IMR-90 (cell line): Measurements from ENCODE around the gene LUZP2. TPM values are rescaled to one million over a fixed set of nuclear protein-coding genes. Genes with fewer than 3 reads are reported as not detected.

Experiments used
- ATAC-seq: fragments of 200-7000 bp; cut with Tn5 transposase; 2 replicates; pipeline ENCODE4 v1.9.1; 2020; ENCODE audit warnings: low read depth, mild to moderate bottlenecking, moderate library complexity
- BruUV-seq: library from RNA; stranded (reverse); fragments of 400-500 nt; replicated peaks from 2 replicates; lab custom pipeline; 2021; lab: Mats Ljungman, UMichigan
- CTCF ChIA-PET: fragments of 300-600 bp; formaldehyde crosslinking; extraction: SDS; loops from one replicate; lab custom pipeline; 2021; ENCODE audit warnings: antibody characterized with exemption; lab: Yijun Ruan, JAX
- POLR2A ChIA-PET: fragments of 300-600 bp; sonication (Branson Sonifier 250); formaldehyde crosslinking; loops from one replicate; lab custom pipeline; 2022; ENCODE audit warnings: antibody characterized with exemption; ENCODE audit not compliant: unreplicated experiment; lab: Charles Lee
- DNase-seq: peaks from one replicate; pipeline ENCODE4 v3.0.0; 2013
- H2AFZ ChIP-seq: replicated peaks from 2 replicates; pipeline ENCODE3; 2013; ENCODE audit warnings: low read length, mild to moderate bottlenecking; ENCODE audit not compliant: poor library complexity
- H2AK5ac ChIP-seq: 2 replicates; pipeline ENCODE4 v1.6.1; 2013; ENCODE audit warnings: low read depth, low read length, inconsistent platforms
- H2AK9ac ChIP-seq: replicated peaks from 2 replicates; pipeline ENCODE3; 2013; ENCODE audit warnings: mild to moderate bottlenecking, low read depth, low read length, moderate library complexity; ENCODE audit not compliant: poor library complexity
- H2BK120ac ChIP-seq: 2 replicates; pipeline ENCODE4 v1.6.1; 2013; ENCODE audit warnings: low read depth, low read length, inconsistent platforms
- H2BK15ac ChIP-seq: 3 replicates; pipeline ENCODE4 v1.6.1; 2013; ENCODE audit warnings: low read depth, low read length, inconsistent platforms
- H2BK20ac ChIP-seq: 2 replicates; pipeline ENCODE4 v1.6.1; 2013; ENCODE audit warnings: low read depth, mild to moderate bottlenecking, inconsistent platforms, low read length, moderate library complexity
- H2BK5ac ChIP-seq: 2 replicates; pipeline ENCODE4 v1.6.1; 2013; ENCODE audit warnings: mild to moderate bottlenecking, low read depth, low read length, inconsistent platforms; ENCODE audit not compliant: poor library complexity, severe bottlenecking
- H3K14ac ChIP-seq: replicated peaks from 2 replicates; pipeline ENCODE4 v1.6.1; 2013; ENCODE audit warnings: low read depth, low read length, inconsistent platforms
- H3K18ac ChIP-seq: 2 replicates; pipeline ENCODE4 v1.6.1; 2013; ENCODE audit warnings: low read depth, low read length, control low read depth
- H3K23ac ChIP-seq: 2 replicates; pipeline ENCODE4 v1.6.1; 2013; ENCODE audit warnings: low read depth, low read length, inconsistent platforms
- H3K27ac ChIP-seq: 2 replicates; pipeline ENCODE4 v1.5.1; 2013; ENCODE audit warnings: mild to moderate bottlenecking, control low read depth, low read length; ENCODE audit not compliant: insufficient read depth
- H3K27me3 ChIP-seq: 2 replicates; pipeline ENCODE4 v1.6.1; 2013; ENCODE audit warnings: low read length; ENCODE audit not compliant: control insufficient read depth, insufficient read depth
- H3K36me3 ChIP-seq: 2 replicates; pipeline ENCODE4 v1.6.1; 2013; ENCODE audit warnings: low read length, mixed read lengths; ENCODE audit not compliant: control insufficient read depth, insufficient read depth
- H3K4ac ChIP-seq: 2 replicates; pipeline ENCODE4 v1.6.1; 2013; ENCODE audit warnings: low read depth, low read length, inconsistent platforms
- H3K4me1 ChIP-seq: 2 replicates; pipeline ENCODE4 v1.6.1; 2013; ENCODE audit warnings: low read length, mixed read lengths; ENCODE audit not compliant: control insufficient read depth, insufficient read depth
- H3K4me2 ChIP-seq: 2 replicates; pipeline ENCODE4 v1.6.1; 2013; ENCODE audit warnings: low read depth, mild to moderate bottlenecking, control low read depth, low read length, moderate library complexity
- H3K4me3 ChIP-seq: 2 replicates; pipeline ENCODE4 v1.5.1; 2013; ENCODE audit warnings: low read depth, mild to moderate bottlenecking, control low read depth, low read length, moderate library complexity; ENCODE audit not compliant: insufficient read depth
- H3K56ac ChIP-seq: 2 replicates; pipeline ENCODE4 v1.6.1; 2013; ENCODE audit warnings: low read length, inconsistent platforms; ENCODE audit not compliant: insufficient read depth; ENCODE audit errors: extremely low read depth
- H3K79me1 ChIP-seq, 2 experiments: 2 replicates each; pipeline ENCODE4 v1.6.1; 2013; ENCODE audit warnings: low read length in 2 of 2, inconsistent platforms in 1 of 2, low read depth in 1 of 2
- H3K9ac ChIP-seq: 2 replicates; pipeline ENCODE4 v1.6.1; 2013; ENCODE audit warnings: low read depth, low read length, control low read depth
- H3K9me1 ChIP-seq: 2 replicates; pipeline ENCODE4 v1.6.1; 2013; ENCODE audit warnings: low read length, inconsistent platforms; ENCODE audit not compliant: insufficient read depth
- H3K9me3 ChIP-seq: 2 replicates; pipeline ENCODE4 v1.6.1; 2013; ENCODE audit warnings: low read length; ENCODE audit not compliant: control insufficient read depth, insufficient read depth
- H4K20me1 ChIP-seq: 2 replicates; pipeline ENCODE4 v1.6.1; 2013; ENCODE audit warnings: low read length, inconsistent platforms; ENCODE audit not compliant: insufficient read depth
- H4K5ac ChIP-seq: 2 replicates; pipeline ENCODE4 v1.6.1; 2013; ENCODE audit warnings: mild to moderate bottlenecking, low read depth, low read length, control low read depth
- H4K8ac ChIP-seq, 2 experiments: 2 replicates each; pipeline ENCODE4 v1.6.1; 2013; ENCODE audit warnings: low read depth in 2 of 2, low read length in 2 of 2, control low read depth in 1 of 2, inconsistent platforms in 1 of 2
- H4K91ac ChIP-seq: 2 replicates; pipeline ENCODE4 v1.6.1; 2013; ENCODE audit warnings: low read depth, low read length, inconsistent platforms; ENCODE audit not compliant: insufficient read depth
- CEBPB ChIP-seq: IDR thresholded peaks from 2 replicates; pipeline ENCODE4 v1.6.1; 2012; ENCODE audit warnings: low read depth, low read length, improper control_type of control experiment
- CHD1 ChIP-seq: IDR thresholded peaks from 2 replicates; pipeline ENCODE4 v1.6.1; 2012; ENCODE audit warnings: low read depth, low read length, improper control_type of control experiment
- MXI1 ChIP-seq: IDR thresholded peaks from 2 replicates; pipeline ENCODE4 v1.6.1; 2012; ENCODE audit warnings: low read depth, mild to moderate bottlenecking, low read length, moderate library complexity, borderline replicate concordance
- NFE2L2 ChIP-seq: fragments of 150-350 bp; IDR thresholded peaks from 2 replicates; pipeline ENCODE4 v1.6.1; 2016; ENCODE audit warnings: low read depth, mild to moderate bottlenecking, low read length
- POLR2A ChIP-seq: IDR thresholded peaks from 2 replicates; pipeline ENCODE4 v1.6.1; 2012; ENCODE audit warnings: mild to moderate bottlenecking, low read depth, low read length
- RCOR1 ChIP-seq: IDR thresholded peaks from 2 replicates; pipeline ENCODE4 v1.6.1; 2012; ENCODE audit warnings: mild to moderate bottlenecking, low read length, improper control_type of control experiment; ENCODE audit not compliant: insufficient replicate concordance
- SMC3 ChIP-seq: fragments of 150-350 bp; IDR thresholded peaks from 2 replicates; pipeline ENCODE4 v1.6.1; 2016; ENCODE audit warnings: low read depth, mild to moderate bottlenecking, antibody characterized with exemption, low read length, moderate library complexity
- USF2 ChIP-seq: fragments of 150-350 bp; IDR thresholded peaks from 2 replicates; pipeline ENCODE4 v1.6.1; 2017; ENCODE audit warnings: mild to moderate bottlenecking, antibody characterized with exemption, low read length, low read depth
- WGBS, 2 experiments: methylation state at CpG; one replicate each; pipeline versions ENCODE4 v1.1.5 to v1.1.7; 2013; ENCODE audit warnings: missing lambda C conversion rate in 2 of 2; ENCODE audit not compliant: insufficient read length in 1 of 2; ENCODE audit errors: extremely low coverage in 2 of 2; 5-methylcytosine and 5-hydroxymethylcytosine counted together
- dilution Hi-C: fragments of 300-500 bp; cut with HindIII; formaldehyde crosslinking; loops from one replicate; pipeline ENCODE4 v1.14.3; 2018; ENCODE audit warnings: low sequenced_read_pairs; ENCODE audit not compliant: unreplicated experiment
- in situ Hi-C: fragments of 300-500 bp; cut with MboI; formaldehyde crosslinking; loops from 3 replicates; pipeline ENCODE4 v1.14.3; 2019; ENCODE audit warnings: low sequenced_read_pairs, inconsistent platforms, mixed read lengths
- intact Hi-C: fragments of 100-400 bp; cut with micrococcal nuclease; formaldehyde crosslinking; loops from 2 replicates; pipeline ENCODE4 v1.10.0; 2022
- polyA plus RNA-seq, 3 experiments: library from polyadenylated mRNA; depleted of rRNA; stranded (reverse); fragments of >200 nt; gene quantifications; 2 replicates each; pipeline ENCODE4 v1.2.3, GENCODE V29; 2012; ENCODE audit warnings: low replicate concordance in 1 of 3
- total RNA-seq: library from RNA; depleted of rRNA; stranded (reverse); fragments of >200 nt; gene quantifications from 2 replicates; pipeline ENCODE4 v1.2.3, GENCODE V29; 2012
- TF ChIP-seq, protein P1 (sequence below): fragments of 150-350 bp; IDR thresholded peaks from 2 replicates; pipeline ENCODE4 v1.6.1; 2016; ENCODE audit warnings: low read depth, mild to moderate bottlenecking, low read length, moderate library complexity, borderline replicate concordance

The LUZP2 gene
- total and polyA plus RNA-seq, 2 of the 4 experiments (the other 2 are of a cell fraction): 0.89 to 2.0 TPM

DNA sequence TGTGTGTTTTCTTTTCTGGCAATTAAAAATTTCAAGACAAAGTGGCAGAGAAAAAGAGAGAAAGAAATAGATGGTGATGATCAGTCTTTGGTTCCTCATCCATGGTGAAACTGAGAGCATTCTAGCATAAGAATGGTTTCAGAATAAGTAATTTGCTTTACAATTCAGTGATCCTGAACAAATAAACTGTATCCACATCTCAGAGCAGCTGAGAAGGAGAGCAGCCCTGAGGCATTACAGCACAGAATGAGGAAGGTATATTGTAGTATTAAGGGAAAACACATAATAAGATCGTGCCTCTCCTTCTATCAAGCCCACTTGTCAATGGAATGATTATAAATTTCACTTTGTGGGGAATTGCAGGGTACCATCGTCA is 17.4 kb downstream of the LUZP2 start:
- Histone ChIP-seq H3K23ac (no peak overlapping the region), H3K27me3 (no peaks in the 10 kb centered on the region), H3K27ac (no peak overlapping the region), H2AK5ac (no peak overlapping the region), H4K5ac (no peak overlapping the region), H3K9me3 (no peaks in the 10 kb centered on the region), H3K56ac (no peak overlapping the region), H3K9ac (no peak overlapping the region), H4K8ac (no peak overlapping the region), H4K20me1 (no peaks in the 10 kb centered on the region), H3K4ac (no peak overlapping the region), H2AK9ac (no peak overlapping the region), H2BK15ac (no peak overlapping the region), H4K91ac (no peak overlapping the region), H3K14ac (no peak overlapping the region), H3K4me3 (no peak overlapping the region), H3K18ac (no peak overlapping the region), H3K36me3 (no peaks in the 10 kb centered on the region), H3K9me1 (no peaks in the 10 kb centered on the region), H2BK120ac (no peak overlapping the region), H3K4me1 (no peaks in the 10 kb centered on the region; the same call in 1 of the 2 replicates), H3K4me2 (no peak overlapping the region), H2BK5ac (no peak overlapping the region), H2BK20ac (no peak overlapping the region), H3K79me1 (no peaks in the 10 kb centered on the region), H2AFZ (no peak overlapping the region)
- in situ Hi-C loops (loop anchor here (25.0 kb wide), 1 partner anchor 1698 kb away; no protein-coding TSS in a partner anchor), dilution Hi-C loops (no loop called here), intact Hi-C loops (loop anchor here (10.0 kb wide), 1 partner anchor 1711 kb away; no protein-coding TSS in a partner anchor)
- ChIA-PET CTCF (interaction anchor here (1.5 kb wide), 1 partner anchor 11 kb away, joined by 3 read pairs; no protein-coding TSS in a partner anchor), POLR2A (no interaction called here)
- ATAC-seq (peak; percentile 48; the same call in 1 of the 2 replicates), DNase-seq (no peak)
- TF ChIP-seq CEBPB: no peak
- TF ChIP-seq POLR2A: no peak
- TF ChIP-seq SMC3: no peak
- no peak for TF ChIP-seq RCOR1
- no peak for TF ChIP-seq NFE2L2
- TF ChIP-seq MXI1: no peak
- no peak for TF ChIP-seq USF2
- TF ChIP-seq, protein P1, sequence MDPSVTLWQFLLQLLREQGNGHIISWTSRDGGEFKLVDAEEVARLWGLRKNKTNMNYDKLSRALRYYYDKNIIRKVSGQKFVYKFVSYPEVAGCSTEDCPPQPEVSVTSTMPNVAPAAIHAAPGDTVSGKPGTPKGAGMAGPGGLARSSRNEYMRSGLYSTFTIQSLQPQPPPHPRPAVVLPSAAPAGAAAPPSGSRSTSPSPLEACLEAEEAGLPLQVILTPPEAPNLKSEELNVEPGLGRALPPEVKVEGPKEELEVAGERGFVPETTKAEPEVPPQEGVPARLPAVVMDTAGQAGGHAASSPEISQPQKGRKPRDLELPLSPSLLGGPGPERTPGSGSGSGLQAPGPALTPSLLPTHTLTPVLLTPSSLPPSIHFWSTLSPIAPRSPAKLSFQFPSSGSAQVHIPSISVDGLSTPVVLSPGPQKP: no peak
- no peak for TF ChIP-seq CHD1
- WGBS, 2 experiments: no CpG with 5 or more reads among the region's 2 CpGs
- no TSS peak for BruUV-seq
